Spleen (tissue), 7 donors: ENCODE data around the gene ZNF695.

Experiments
- CTCF ChIP-seq, 11 experiments: fragments of 200-600 bp in 7 of 11; fragments of 450-650 bp in 4 of 11; sonication (generic) in 4 of 11; IDR thresholded peaks in 8 of 11; conservative IDR thresholded peaks in 3 of 11; 1 replicate in 7 of 11; 2 replicates in 4 of 11; pipeline versions ENCODE4 v1.4.0 to v1.8.0; 2016 to 2021; ENCODE audit warnings: antibody characterized with exemption in 11 of 11, inconsistent platforms in 4 of 11, mild to moderate bottlenecking in 1 of 11
- POLR2A ChIP-seq, 3 donors: fragments of 450-650 bp; IDR thresholded peaks; one replicate each; pipeline ENCODE4 v1.5.1; 2017; ENCODE audit warnings: antibody characterized with exemption in 3 of 3, mild to moderate bottlenecking in 1 of 3
- POLR2AphosphoS5 ChIP-seq, 3 donors: sonication (generic); formaldehyde crosslinking; IDR thresholded peaks; one replicate each; pipeline ENCODE4 v1.5.1; 2017; ENCODE audit warnings: antibody characterized with exemption in 3 of 3
- donor health status: DM: no; HTN: no; CAD: no; lungs with moderate emphysema.
- donor health status: DM: no; HTN: no; CAD: no.
- donor health status: DM: no; HTN: no; CAD: no.

- no peak for TF ChIP-seq POLR2A (IDR thresholded peaks at IDR 0.05)
- TF ChIP-seq CTCF (IDR thresholded peaks at IDR 0.05 in 8 of 11, conservative IDR thresholded peaks at IDR 0.05 in 3 of 11): no peak
- no peak for TF ChIP-seq POLR2AphosphoS5 (IDR thresholded peaks at IDR 0.05)
Observed at GRCh38 chr1:246954126-246954525, 53.7 kb downstream of the ZNF695 start.
